K562 (cell line): ENCODE results near the gene DCTN2. TPM values are rescaled to one million over a fixed set of nuclear protein-coding genes. Genes with fewer than 3 reads are reported as not detected.

ENCODE experiments used
- ARHGAP35 ChIP-seq: fragments of 450-650 bp; IDR thresholded peaks from 2 replicates; pipeline ENCODE4 v1.6.1; 2018; ENCODE audit not compliant: partially characterized antibody
- BCLAF1 ChIP-seq, 2 experiments: fragments of 450-650 bp in 1 of 2; IDR thresholded peaks; 2 replicates each; pipeline ENCODE4 v1.6.1; 2011 to 2017; ENCODE audit warnings: low read depth in 2 of 2, antibody characterized with exemption in 1 of 2, borderline replicate concordance in 1 of 2, low read length in 1 of 2, mild to moderate bottlenecking in 1 of 2, mixed read lengths in 1 of 2; ENCODE audit not compliant: control insufficient read depth in 1 of 2
- CCNT2 ChIP-seq: IDR thresholded peaks from 2 replicates; pipeline ENCODE4 v1.6.1; 2011; ENCODE audit warnings: borderline replicate concordance, low read depth, mild to moderate bottlenecking, moderate library complexity, mixed read lengths, low read length; ENCODE audit not compliant: insufficient read length; ENCODE audit errors: extremely low read depth
- CEBPG ChIP-seq, 3 experiments: fragments of 200-800 bp in 1 of 3; sonication (Bioruptor generic) in 1 of 3; sonication (generic) in 1 of 3; formaldehyde crosslinking in 1 of 3; IDR thresholded peaks in 2 of 3; conservative IDR thresholded peaks in 1 of 3; 2 replicates each; pipeline versions ENCODE4 v1.6.1 to v1.8.0; 2016 to 2022; ENCODE audit warnings: missing compliant biosample characterization in 2 of 3, missing genetic modification characterization in 2 of 3, mild to moderate bottlenecking in 1 of 3, missing genetic modification reagents in 1 of 3
- ELF4 ChIP-seq: fragments of 450-650 bp; formaldehyde crosslinking; IDR thresholded peaks from 2 replicates; pipeline ENCODE4 v1.4.0; 2022; ENCODE audit warnings: missing genetic modification characterization
- KDM4B ChIP-seq, 2 experiments: fragments of 450-650 bp in 1 of 2; sonication (generic) in 1 of 2; IDR thresholded peaks; 2 replicates each; pipeline ENCODE4 v1.6.1; 2016 to 2017; ENCODE audit warnings: borderline replicate concordance in 2 of 2, antibody characterized with exemption in 1 of 2, low read depth in 1 of 2, mild to moderate bottlenecking in 1 of 2
- MIER1 ChIP-seq: fragments of 450-650 bp; IDR thresholded peaks from 2 replicates; pipeline ENCODE4 v1.6.1; 2016; ENCODE audit warnings: antibody characterized with exemption, mild to moderate bottlenecking, low read depth
- MTA3 ChIP-seq: fragments of 450-650 bp; formaldehyde crosslinking; IDR thresholded peaks from 2 replicates; pipeline ENCODE4 v1.6.1; 2017; ENCODE audit warnings: mild to moderate bottlenecking, borderline replicate concordance
- PCBP1 ChIP-seq: fragments of 200-400 bp; formaldehyde crosslinking; IDR thresholded peaks from 2 replicates; pipeline ENCODE4 v1.6.1; 2018; ENCODE audit warnings: mild to moderate bottlenecking, low read depth, low read length; ENCODE audit not compliant: poor library complexity, severe bottlenecking
- POLR2G ChIP-seq: fragments of 200-400 bp; formaldehyde crosslinking; IDR thresholded peaks from 2 replicates; pipeline ENCODE4 v1.6.1; 2017; ENCODE audit warnings: low read depth, mild to moderate bottlenecking, antibody characterized with exemption, low read length, moderate library complexity
- PPARD ChIP-seq: fragments of 250-450 bp; sonication (Bioruptor Pico); IDR thresholded peaks from 2 replicates; pipeline ENCODE4 v1.8.0; 2022; ENCODE audit warnings: inconsistent platforms, mild to moderate bottlenecking, moderate library complexity
- ZKSCAN8 ChIP-seq: fragments of 200-800 bp; sonication (Bioruptor generic); IDR thresholded peaks from 2 replicates; pipeline ENCODE4 v1.6.1; 2016; ENCODE audit warnings: missing genetic modification characterization, missing compliant biosample characterization
- ZNF780A ChIP-seq: fragments of 250-450 bp; sonication (Bioruptor Pico); IDR thresholded peaks from 2 replicates; pipeline ENCODE4 v1.5.0; 2021; ENCODE audit warnings: mild to moderate bottlenecking
- polyA plus RNA-seq, 8 experiments: library from polyadenylated mRNA; depleted of rRNA in 4 of 8; stranded (reverse) in 5 of 8; unstranded in 3 of 8; fragments of >200 nt; fragmentation: Nextera tagmentation in 2 of 8; fragmentation: Illumina TruSeq in 1 of 8; extraction: Ambion mirVana in 2 of 8; extraction: Trizol in 1 of 8; gene quantifications; 2 replicates each; pipeline versions ENCODE4 v1.2.1 to v1.2.3, GENCODE V29; 2011 to 2014; ENCODE audit warnings: inconsistent platforms in 1 of 8, missing spikeins in 1 of 8
- total RNA-seq, 7 experiments: library from RNA; depleted of rRNA in 6 of 7; stranded (reverse); fragments of >200 nt in 6 of 7; fragmentation: Illumina TruSeq in 2 of 7; extraction: Trizol in 2 of 7; gene quantifications; 2 replicates each; pipeline versions ENCODE4 v1.2.1 to v1.2.3, GENCODE V29; 2011 to 2021; ENCODE audit warnings: low replicate concordance in 1 of 7
- TF ChIP-seq, protein P1 (sequence below), 2 experiments: fragments of 450-650 bp; IDR thresholded peaks; 2 replicates each; pipeline ENCODE4 v1.6.1; 2016
- TF ChIP-seq, protein P2 (sequence below): sonication (generic); formaldehyde crosslinking; IDR thresholded peaks from 2 replicates; pipeline ENCODE4 v1.8.0; 2022; ENCODE audit warnings: mild to moderate bottlenecking, missing genetic modification reagents
- TF ChIP-seq, protein P3 (sequence below), 2 experiments: fragments of 450-650 bp; IDR thresholded peaks; 2 replicates each; pipeline ENCODE4 v1.6.1; 2018; ENCODE audit warnings: mild to moderate bottlenecking in 2 of 2, low read depth in 1 of 2; ENCODE audit not compliant: partially characterized antibody in 2 of 2

Gene DCTN2
- total and polyA plus RNA-seq, 9 of the 15 experiments (the other 6 are each of a cell fraction or from before 2014, with no cell fraction given) = 43.6 to 270 (median 125) TPM

GRCh38 chr12:57516617-57517153 is 30.3 kb downstream of the DCTN2 start (continued):
- no peak for TF ChIP-seq BCLAF1 (IDR thresholded peaks at IDR 0.05; ENCODE audit: borderline replicate concordance in 1 of 2, control insufficient read depth in 1 of 2, low read depth in 2 of 2, low read length in 1 of 2)
- TF ChIP-seq ZKSCAN8 (CRISPR knock-in tag) = 0 out of 2 replicates have a peak, but pooled peaks have one; percentile 33
- TF ChIP-seq CCNT2 = peak; percentile 2
- peak; percentile 50; the same call in 1 of the 2 replicates for TF ChIP-seq MTA3
- TF ChIP-seq KDM4B (IDR thresholded peaks at IDR 0.05; ENCODE audit: borderline replicate concordance in 2 of 2, low read depth in 1 of 2) = 0 out of 4 replicates have a peak, but pooled peaks of 1 of the 2 experiments have one; percentile 49
- TF ChIP-seq, protein P1, sequence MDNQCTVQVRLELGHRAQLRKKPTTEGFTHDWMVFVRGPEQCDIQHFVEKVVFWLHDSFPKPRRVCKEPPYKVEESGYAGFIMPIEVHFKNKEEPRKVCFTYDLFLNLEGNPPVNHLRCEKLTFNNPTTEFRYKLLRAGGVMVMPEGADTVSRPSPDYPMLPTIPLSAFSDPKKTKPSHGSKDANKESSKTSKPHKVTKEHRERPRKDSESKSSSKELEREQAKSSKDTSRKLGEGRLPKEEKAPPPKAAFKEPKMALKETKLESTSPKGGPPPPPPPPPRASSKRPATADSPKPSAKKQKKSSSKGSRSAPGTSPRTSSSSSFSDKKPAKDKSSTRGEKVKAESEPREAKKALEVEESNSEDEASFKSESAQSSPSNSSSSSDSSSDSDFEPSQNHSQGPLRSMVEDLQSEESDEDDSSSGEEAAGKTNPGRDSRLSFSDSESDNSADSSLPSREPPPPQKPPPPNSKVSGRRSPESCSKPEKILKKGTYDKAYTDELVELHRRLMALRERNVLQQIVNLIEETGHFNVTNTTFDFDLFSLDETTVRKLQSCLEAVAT (IDR thresholded peaks at IDR 0.05) = peak in 1 of 2 experiments; percentile 63; a peak in 2 of 4 replicates
- TF ChIP-seq, protein P2, sequence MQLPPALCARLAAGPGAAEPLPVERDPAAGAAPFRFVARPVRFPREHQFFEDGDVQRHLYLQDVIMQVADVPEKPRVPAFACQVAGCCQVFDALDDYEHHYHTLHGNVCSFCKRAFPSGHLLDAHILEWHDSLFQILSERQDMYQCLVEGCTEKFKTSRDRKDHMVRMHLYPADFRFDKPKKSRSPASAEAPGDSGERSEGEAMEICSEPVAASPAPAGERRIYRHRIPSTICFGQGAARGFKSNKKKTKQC (CRISPR knock-in tag) = peak; percentile 41; the same call in 1 of the 2 replicates
- TF ChIP-seq CEBPG (CRISPR knock-in tag; IDR thresholded peaks at IDR 0.05) = no peak
- TF ChIP-seq CEBPG (tag; conservative IDR thresholded peaks at IDR 0.05 in 1 of 2, IDR thresholded peaks at IDR 0.05 in 1 of 2) = no peak
- TF ChIP-seq PPARD = no peak
- no peak for TF ChIP-seq PCBP1
- TF ChIP-seq ARHGAP35 = peak; percentile 27
- TF ChIP-seq ZNF780A (CRISPR knock-in tag) = no peak
- peak; percentile 37; the same call in 1 of the 2 replicates for TF ChIP-seq POLR2G
- TF ChIP-seq ELF4 (CRISPR knock-in tag) = no peak
- TF ChIP-seq MIER1 = no peak
- TF ChIP-seq, protein P3, sequence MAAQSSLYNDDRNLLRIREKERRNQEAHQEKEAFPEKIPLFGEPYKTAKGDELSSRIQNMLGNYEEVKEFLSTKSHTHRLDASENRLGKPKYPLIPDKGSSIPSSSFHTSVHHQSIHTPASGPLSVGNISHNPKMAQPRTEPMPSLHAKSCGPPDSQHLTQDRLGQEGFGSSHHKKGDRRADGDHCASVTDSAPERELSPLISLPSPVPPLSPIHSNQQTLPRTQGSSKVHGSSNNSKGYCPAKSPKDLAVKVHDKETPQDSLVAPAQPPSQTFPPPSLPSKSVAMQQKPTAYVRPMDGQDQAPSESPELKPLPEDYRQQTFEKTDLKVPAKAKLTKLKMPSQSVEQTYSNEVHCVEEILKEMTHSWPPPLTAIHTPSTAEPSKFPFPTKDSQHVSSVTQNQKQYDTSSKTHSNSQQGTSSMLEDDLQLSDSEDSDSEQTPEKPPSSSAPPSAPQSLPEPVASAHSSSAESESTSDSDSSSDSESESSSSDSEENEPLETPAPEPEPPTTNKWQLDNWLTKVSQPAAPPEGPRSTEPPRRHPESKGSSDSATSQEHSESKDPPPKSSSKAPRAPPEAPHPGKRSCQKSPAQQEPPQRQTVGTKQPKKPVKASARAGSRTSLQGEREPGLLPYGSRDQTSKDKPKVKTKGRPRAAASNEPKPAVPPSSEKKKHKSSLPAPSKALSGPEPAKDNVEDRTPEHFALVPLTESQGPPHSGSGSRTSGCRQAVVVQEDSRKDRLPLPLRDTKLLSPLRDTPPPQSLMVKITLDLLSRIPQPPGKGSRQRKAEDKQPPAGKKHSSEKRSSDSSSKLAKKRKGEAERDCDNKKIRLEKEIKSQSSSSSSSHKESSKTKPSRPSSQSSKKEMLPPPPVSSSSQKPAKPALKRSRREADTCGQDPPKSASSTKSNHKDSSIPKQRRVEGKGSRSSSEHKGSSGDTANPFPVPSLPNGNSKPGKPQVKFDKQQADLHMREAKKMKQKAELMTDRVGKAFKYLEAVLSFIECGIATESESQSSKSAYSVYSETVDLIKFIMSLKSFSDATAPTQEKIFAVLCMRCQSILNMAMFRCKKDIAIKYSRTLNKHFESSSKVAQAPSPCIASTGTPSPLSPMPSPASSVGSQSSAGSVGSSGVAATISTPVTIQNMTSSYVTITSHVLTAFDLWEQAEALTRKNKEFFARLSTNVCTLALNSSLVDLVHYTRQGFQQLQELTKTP (IDR thresholded peaks at IDR 0.05; ENCODE audit: low read depth in 1 of 2, partially characterized antibody in 2 of 2) = peak in 1 of 2 experiments; percentile 40
